ENCODE results near the gene AOX1.

DNA sequence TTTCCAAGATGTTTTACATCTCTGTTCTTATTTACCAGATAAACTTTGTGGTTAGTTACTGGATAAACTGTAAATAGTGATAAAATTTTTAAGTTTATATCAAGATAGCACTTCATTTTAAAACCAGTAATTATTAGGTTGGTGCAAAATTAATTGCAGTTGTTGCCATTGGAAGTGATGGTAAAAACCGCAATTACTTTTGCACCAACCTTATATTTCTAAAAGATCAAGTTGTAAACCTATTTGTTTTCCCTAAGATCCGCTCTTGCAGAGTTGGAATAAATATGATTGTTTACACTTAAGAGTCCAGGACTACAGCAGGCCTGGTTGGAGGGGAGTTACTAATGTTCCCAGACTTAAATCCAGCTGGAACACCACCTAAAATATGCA, 479 bp upstream of the AOX1 start:
- TF ChIP-seq TAF1 (IDR thresholded peaks at IDR 0.05; ENCODE audit: borderline replicate concordance, insufficient read depth, low read length) (no peak), POLR2AphosphoS5 (IDR thresholded peaks at IDR 0.05; ENCODE audit: low read depth, low read length) (no peak)
- TF ChIP-seq, protein P1, sequence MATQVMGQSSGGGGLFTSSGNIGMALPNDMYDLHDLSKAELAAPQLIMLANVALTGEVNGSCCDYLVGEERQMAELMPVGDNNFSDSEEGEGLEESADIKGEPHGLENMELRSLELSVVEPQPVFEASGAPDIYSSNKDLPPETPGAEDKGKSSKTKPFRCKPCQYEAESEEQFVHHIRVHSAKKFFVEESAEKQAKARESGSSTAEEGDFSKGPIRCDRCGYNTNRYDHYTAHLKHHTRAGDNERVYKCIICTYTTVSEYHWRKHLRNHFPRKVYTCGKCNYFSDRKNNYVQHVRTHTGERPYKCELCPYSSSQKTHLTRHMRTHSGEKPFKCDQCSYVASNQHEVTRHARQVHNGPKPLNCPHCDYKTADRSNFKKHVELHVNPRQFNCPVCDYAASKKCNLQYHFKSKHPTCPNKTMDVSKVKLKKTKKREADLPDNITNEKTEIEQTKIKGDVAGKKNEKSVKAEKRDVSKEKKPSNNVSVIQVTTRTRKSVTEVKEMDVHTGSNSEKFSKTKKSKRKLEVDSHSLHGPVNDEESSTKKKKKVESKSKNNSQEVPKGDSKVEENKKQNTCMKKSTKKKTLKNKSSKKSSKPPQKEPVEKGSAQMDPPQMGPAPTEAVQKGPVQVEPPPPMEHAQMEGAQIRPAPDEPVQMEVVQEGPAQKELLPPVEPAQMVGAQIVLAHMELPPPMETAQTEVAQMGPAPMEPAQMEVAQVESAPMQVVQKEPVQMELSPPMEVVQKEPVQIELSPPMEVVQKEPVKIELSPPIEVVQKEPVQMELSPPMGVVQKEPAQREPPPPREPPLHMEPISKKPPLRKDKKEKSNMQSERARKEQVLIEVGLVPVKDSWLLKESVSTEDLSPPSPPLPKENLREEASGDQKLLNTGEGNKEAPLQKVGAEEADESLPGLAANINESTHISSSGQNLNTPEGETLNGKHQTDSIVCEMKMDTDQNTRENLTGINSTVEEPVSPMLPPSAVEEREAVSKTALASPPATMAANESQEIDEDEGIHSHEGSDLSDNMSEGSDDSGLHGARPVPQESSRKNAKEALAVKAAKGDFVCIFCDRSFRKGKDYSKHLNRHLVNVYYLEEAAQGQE (IDR thresholded peaks at IDR 0.05; ENCODE audit: insufficient read depth in 1 of 2, low read depth in 2 of 2, low read length in 2 of 2): no peak
